ENCODE measurements around the gene TFEC.

The TFEC gene

GRCh38 chr7:115910541-115911164 lies 119.9 kb downstream of the TFEC start:
- H3K4me3 ChIP-seq (ENCODE audit: low read depth, low read length), result no peak overlapping the region

GRCh38 chr7:115906731-115907130 lies 123.8 kb downstream of the TFEC start:
- H3K4me3 ChIP-seq (ENCODE audit: low read depth, low read length), result no peak overlapping the region
- TF ChIP-seq CTCF (IDR thresholded peaks at IDR 0.05; ENCODE audit: low read depth, low read length), result no peak

More at GRCh38 chr7:115910541-115911164, 119.9 kb downstream of the TFEC start:
- peak; percentile 12; the same call in 1 of the 2 replicates for TF ChIP-seq CTCF (IDR thresholded peaks at IDR 0.05; ENCODE audit: low read depth, low read length)

GRCh38 chr7:115889669-115889984 lies 140.9 kb downstream of the TFEC start:
- TF ChIP-seq CTCF (IDR thresholded peaks at IDR 0.05; ENCODE audit: low read depth, low read length), result no peak
- H3K4me3 ChIP-seq (ENCODE audit: low read depth, low read length), result no peak overlapping the region

- TF ChIP-seq CTCF (IDR thresholded peaks at IDR 0.05; ENCODE audit: low read depth, low read length), result no peak
- H3K4me3 ChIP-seq (ENCODE audit: low read depth, low read length), result no peak overlapping the region
Measured at GRCh38 chr7:115888981-115889668, 141.4 kb downstream of the TFEC start.

- H3K4me3 ChIP-seq (ENCODE audit: low read depth, low read length), result no peak overlapping the region
- TF ChIP-seq CTCF (IDR thresholded peaks at IDR 0.05; ENCODE audit: low read depth, low read length), result no peak
Measured at GRCh38 chr7:115885550-115885949, 145.0 kb downstream of the TFEC start.

All from WI38 (cell line).